Neural cell (in vitro differentiated cells): ENCODE measurements around the gene KIN. TPM values are rescaled to one million over a fixed set of nuclear protein-coding genes. Genes with fewer than 3 reads are reported as not detected.

Experiments
- H2AFZ ChIP-seq: fragments of 200-600, 300-800 bp; sonication (generic), shearing (Covaris generic); 2 replicates; pipeline ENCODE4 v1.6.0; 2014; ENCODE audit warnings: low read depth, mild to moderate bottlenecking, antibody characterized with exemption, low read length, moderate library complexity
- H3F3A ChIP-seq: fragments of 200-600 bp; shearing (Covaris generic); 2 replicates; pipeline ENCODE4 v1.6.1; 2016; ENCODE audit warnings: mild to moderate bottlenecking, moderate library complexity, mixed read lengths, antibody characterized with exemption, low read length; ENCODE audit not compliant: insufficient read depth, poor library complexity, severe bottlenecking
- H3K27ac ChIP-seq: fragments of 200-600, 300-800 bp; sonication (generic), shearing (Covaris generic); 2 replicates; pipeline ENCODE4 v1.5.1; 2014; ENCODE audit warnings: mild to moderate bottlenecking, low read length, moderate library complexity
- H3K27me3 ChIP-seq: fragments of 300-800, 200-600 bp; sonication (generic), shearing (Covaris generic); 2 replicates; pipeline ENCODE4 v1.6.0; 2014; ENCODE audit warnings: mild to moderate bottlenecking, low read depth, low read length, moderate library complexity; ENCODE audit not compliant: insufficient read depth
- H3K36me3 ChIP-seq: fragments of 300-800, 200-600 bp; sonication (generic), shearing (Covaris generic); 2 replicates; pipeline ENCODE4 v1.5.1; 2014; ENCODE audit warnings: mild to moderate bottlenecking, antibody characterized with exemption, low read length, moderate library complexity; ENCODE audit not compliant: insufficient read depth
- H3K4me2 ChIP-seq: fragments of 300-800, 200-600 bp; sonication (generic), shearing (Covaris generic); 2 replicates; pipeline ENCODE4 v1.6.0; 2014; ENCODE audit warnings: mild to moderate bottlenecking, low read length
- H3K4me3 ChIP-seq: fragments of 300-800, 200-600 bp; sonication (generic), shearing (Covaris generic); 2 replicates; pipeline ENCODE4 v1.5.1; 2014; ENCODE audit warnings: mild to moderate bottlenecking, low read length, moderate library complexity
- H3K79me2 ChIP-seq: fragments of 200-600 bp; shearing (Covaris generic); replicated peaks from 2 replicates; pipeline ENCODE4 v1.6.0; 2014; ENCODE audit warnings: mild to moderate bottlenecking, low read length, moderate library complexity; ENCODE audit not compliant: insufficient read depth
- H3K9ac ChIP-seq: fragments of 300-800, 200-600 bp; sonication (generic), shearing (Covaris generic); 2 replicates; pipeline ENCODE4 v1.6.1; 2016; ENCODE audit warnings: mild to moderate bottlenecking, low read length, mixed read lengths
- H3K9me2 ChIP-seq: fragments of 200-600 bp; shearing (Covaris generic); 2 replicates; pipeline ENCODE4 v1.6.1; 2016; ENCODE audit warnings: mild to moderate bottlenecking, low read length, mixed read lengths; ENCODE audit not compliant: insufficient read depth
- H3K9me3 ChIP-seq: fragments of 200-600, 300-800 bp; sonication (generic), shearing (Covaris generic); 2 replicates; pipeline ENCODE4 v1.6.1; 2016; ENCODE audit warnings: mild to moderate bottlenecking, mixed run types, low read length, moderate library complexity, mixed read lengths
- H4K20me1 ChIP-seq: fragments of 200-600 bp; shearing (Covaris generic); 2 replicates; pipeline ENCODE4 v1.6.1; 2016; ENCODE audit warnings: mild to moderate bottlenecking, mixed run types; ENCODE audit not compliant: insufficient read depth
- EP300 ChIP-seq: fragments of 450-650 bp; conservative IDR thresholded peaks from 2 replicates; pipeline ENCODE4 v1.6.1; 2014; ENCODE audit warnings: antibody characterized with exemption, mild to moderate bottlenecking, moderate library complexity; ENCODE audit not compliant: poor library complexity, severe bottlenecking
- EZH2 ChIP-seq: fragments of 200-600, 300-800 bp; shearing (Covaris generic), sonication (generic); IDR thresholded peaks from 2 replicates; pipeline ENCODE4 v1.6.1; 2014; ENCODE audit warnings: antibody characterized with exemption, low read length, borderline replicate concordance, mild to moderate bottlenecking; ENCODE audit not compliant: insufficient read depth, poor library complexity, severe bottlenecking
- MXI1 ChIP-seq: fragments of 450-650 bp; conservative IDR thresholded peaks from 2 replicates; pipeline ENCODE4 v1.6.1; 2014; ENCODE audit warnings: antibody characterized with exemption, mild to moderate bottlenecking; ENCODE audit not compliant: poor library complexity, severe bottlenecking
- POLR2AphosphoS5 ChIP-seq: IDR thresholded peaks from 2 replicates; pipeline ENCODE4 v1.6.1; 2012
- RAD21 ChIP-seq: fragments of 450-650 bp; conservative IDR thresholded peaks from 2 replicates; pipeline ENCODE4 v1.6.1; 2014; ENCODE audit warnings: antibody characterized with exemption, mild to moderate bottlenecking, moderate library complexity
- REST ChIP-seq: IDR thresholded peaks from 2 replicates; pipeline ENCODE4 v1.6.1; 2012; ENCODE audit warnings: borderline replicate concordance
- SMC3 ChIP-seq: fragments of 450-650 bp; conservative IDR thresholded peaks from 2 replicates; pipeline ENCODE4 v1.6.1; 2014; ENCODE audit warnings: antibody characterized with exemption, mild to moderate bottlenecking, moderate library complexity; ENCODE audit not compliant: poor library complexity
- TAF1 ChIP-seq: IDR thresholded peaks from 2 replicates; pipeline ENCODE4 v1.6.1; 2012; ENCODE audit warnings: low read depth
- polyA plus RNA-seq: library from polyadenylated mRNA; depleted of rRNA; stranded (reverse); fragments of >200 nt; gene quantifications from 2 replicates; pipeline ENCODE4 v1.2.3, GENCODE V29; 2014
- TF ChIP-seq, protein P1 (sequence below): fragments of 450-650 bp; IDR thresholded peaks from 2 replicates; pipeline ENCODE4 v1.5.1; 2014; ENCODE audit warnings: antibody characterized with exemption, mild to moderate bottlenecking, moderate library complexity; ENCODE audit not compliant: poor library complexity, severe bottlenecking

The KIN gene
- polyA plus RNA-seq, 1 donor from 2014 or later = 24.4 TPM

- Histone ChIP-seq H3K4me3 (no peak overlapping the region), H3K9ac (peak overlapping the region; percentile 7), H3K36me3 (no peaks in the 10 kb centered on the region), H3K9me2 (no peaks in the 10 kb centered on the region), H3F3A (no peaks in the 10 kb centered on the region), H3K9me3 (no peaks in the 10 kb centered on the region), H3K27ac (peak overlapping the region; percentile 65), H3K4me2 (no peak overlapping the region), H2AFZ (no peak overlapping the region), H3K27me3 (no peaks in the 10 kb centered on the region), H3K79me2 (no peaks in the 10 kb centered on the region), H4K20me1 (no peaks in the 10 kb centered on the region)
- TF ChIP-seq POLR2AphosphoS5 (peak; percentile 77), MXI1 (no peak), EZH2 (no peak), RAD21 (no peak), EP300 (peak; percentile 63)
- TF ChIP-seq, protein P1, sequence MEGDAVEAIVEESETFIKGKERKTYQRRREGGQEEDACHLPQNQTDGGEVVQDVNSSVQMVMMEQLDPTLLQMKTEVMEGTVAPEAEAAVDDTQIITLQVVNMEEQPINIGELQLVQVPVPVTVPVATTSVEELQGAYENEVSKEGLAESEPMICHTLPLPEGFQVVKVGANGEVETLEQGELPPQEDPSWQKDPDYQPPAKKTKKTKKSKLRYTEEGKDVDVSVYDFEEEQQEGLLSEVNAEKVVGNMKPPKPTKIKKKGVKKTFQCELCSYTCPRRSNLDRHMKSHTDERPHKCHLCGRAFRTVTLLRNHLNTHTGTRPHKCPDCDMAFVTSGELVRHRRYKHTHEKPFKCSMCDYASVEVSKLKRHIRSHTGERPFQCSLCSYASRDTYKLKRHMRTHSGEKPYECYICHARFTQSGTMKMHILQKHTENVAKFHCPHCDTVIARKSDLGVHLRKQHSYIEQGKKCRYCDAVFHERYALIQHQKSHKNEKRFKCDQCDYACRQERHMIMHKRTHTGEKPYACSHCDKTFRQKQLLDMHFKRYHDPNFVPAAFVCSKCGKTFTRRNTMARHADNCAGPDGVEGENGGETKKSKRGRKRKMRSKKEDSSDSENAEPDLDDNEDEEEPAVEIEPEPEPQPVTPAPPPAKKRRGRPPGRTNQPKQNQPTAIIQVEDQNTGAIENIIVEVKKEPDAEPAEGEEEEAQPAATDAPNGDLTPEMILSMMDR = no peak
Measured at GRCh38 chr10:7718685-7719084, 69.1 kb downstream of the KIN start.

- TF ChIP-seq REST = no peak
- TF ChIP-seq TAF1 = no peak
- TF ChIP-seq RAD21 = no peak
- no peak for TF ChIP-seq MXI1
- TF ChIP-seq EZH2 = no peak
- TF ChIP-seq EP300 = no peak
- TF ChIP-seq POLR2AphosphoS5 = no peak
- H4K20me1 ChIP-seq = no peaks in the 10 kb centered on the region
- H3K27ac ChIP-seq = peak overlapping the region; percentile 65
- H3F3A ChIP-seq = no peaks in the 10 kb centered on the region
- no peaks in the 10 kb centered on the region for H3K9me3 ChIP-seq
- H3K36me3 ChIP-seq = no peaks in the 10 kb centered on the region
- no peak overlapping the region for H3K9ac ChIP-seq
- H3K79me2 ChIP-seq = no peaks in the 10 kb centered on the region
- H3K4me2 ChIP-seq = no peak overlapping the region
- no peaks in the 10 kb centered on the region for H3K27me3 ChIP-seq
- no peak overlapping the region for H2AFZ ChIP-seq
- H3K4me3 ChIP-seq = no peak overlapping the region
- H3K9me2 ChIP-seq = no peaks in the 10 kb centered on the region
Measured at GRCh38 chr10:7717767-7718166, 70.0 kb downstream of the KIN start.

DNA sequence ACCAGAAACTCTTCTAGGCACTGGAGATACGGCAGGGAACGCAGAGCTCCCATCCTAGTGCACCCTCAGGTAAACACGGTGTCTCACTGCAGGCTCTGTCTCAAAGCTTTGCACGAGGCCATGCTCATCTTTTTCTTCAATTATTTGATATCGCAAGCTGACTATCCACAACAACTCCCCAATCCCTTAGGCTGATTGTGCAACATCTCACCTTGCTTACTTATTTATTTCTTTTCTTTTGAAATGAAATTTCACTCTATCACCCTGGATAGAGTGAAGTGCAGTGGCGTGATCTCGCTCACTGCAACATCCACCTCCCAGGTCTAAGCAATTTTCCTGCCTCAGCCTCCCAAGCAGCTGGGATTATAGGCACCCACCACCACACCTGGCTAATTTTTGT is 72.3 kb downstream of the KIN start:
- Histone ChIP-seq H3K9me2 (no peaks in the 10 kb centered on the region), H3K36me3 (no peaks in the 10 kb centered on the region), H3F3A (no peaks in the 10 kb centered on the region), H3K4me2 (no peak overlapping the region), H2AFZ (no peak overlapping the region), H3K79me2 (no peaks in the 10 kb centered on the region), H3K27me3 (no peaks in the 10 kb centered on the region), H3K9ac (no peak overlapping the region), H4K20me1 (no peaks in the 10 kb centered on the region), H3K27ac (no peak overlapping the region), H3K4me3 (no peak overlapping the region), H3K9me3 (no peaks in the 10 kb centered on the region)
- TF ChIP-seq TAF1 = no peak
- TF ChIP-seq SMC3 = no peak
- no peak for TF ChIP-seq EP300
- no peak for TF ChIP-seq MXI1
- TF ChIP-seq REST = no peak
- TF ChIP-seq RAD21 = no peak
- no peak for TF ChIP-seq POLR2AphosphoS5
- TF ChIP-seq EZH2 = no peak
- TF ChIP-seq, protein P1 = no peak
